ENCODE results near the gene CCDC88B.

CCDC88B gene

DNA sequence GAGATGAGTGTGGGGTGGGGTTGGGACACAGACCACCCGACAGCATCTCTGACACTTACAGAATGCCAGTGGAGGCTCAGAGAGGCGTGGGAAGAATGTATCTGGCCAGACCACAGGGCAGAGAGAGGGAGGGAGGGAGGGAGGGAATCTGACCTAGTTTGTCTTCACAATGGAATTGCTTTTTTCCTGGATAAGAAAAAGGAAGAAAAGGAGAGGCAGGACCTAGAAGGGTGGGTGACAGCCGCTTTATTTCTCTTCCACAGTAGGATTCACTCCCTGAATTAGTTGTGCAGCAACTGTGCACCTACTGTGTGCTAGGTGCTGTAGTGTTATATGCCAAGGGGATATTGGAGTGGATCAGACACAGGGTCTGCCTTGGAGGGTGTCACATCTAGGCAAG lies 45.2 kb upstream of the CCDC88B start:
- peaks cover 89% of the 10 kb centered on the region for H3K27me3 ChIP-seq (ENCODE audit: insufficient read depth, low read length, poor library complexity)
- H3K79me1 ChIP-seq (ENCODE audit: low read length), result no peaks in the 10 kb centered on the region
- H3K9ac ChIP-seq (ENCODE audit: low read length), result no peak overlapping the region
- H2BK5ac ChIP-seq (ENCODE audit: low read length), result no peak overlapping the region
- no peak for DNase-seq
- no peak overlapping the region for H4K5ac ChIP-seq (ENCODE audit: low read length)
- no peak overlapping the region for H2AK5ac ChIP-seq (ENCODE audit: low read length)
- H3K18ac ChIP-seq (ENCODE audit: low read length), result no peak overlapping the region
- no CpG with 5 or more reads among the region's 3 CpGs for WGBS (ENCODE audit: extremely low coverage, insufficient coverage, low lambda C conversion rate)
- H3K79me2 ChIP-seq (ENCODE audit: control insufficient read depth, insufficient read depth, low read length), result no peaks in the 10 kb centered on the region
- no peak overlapping the region for H2BK120ac ChIP-seq (ENCODE audit: low read depth, low read length)
- H4K8ac ChIP-seq (ENCODE audit: low read depth, low read length), result no peak overlapping the region
- no peaks in the 10 kb centered on the region for H3K4me1 ChIP-seq (ENCODE audit: control insufficient read depth, low read depth, low read length)
- H3K4me2 ChIP-seq (ENCODE audit: low read length), result no peak overlapping the region
- no peak overlapping the region for H3K56ac ChIP-seq (ENCODE audit: low read length)
- no peak overlapping the region for H3K4me3 ChIP-seq (ENCODE audit: low read length)
- H3K23ac ChIP-seq (ENCODE audit: low read length), result no peak overlapping the region
- no peak overlapping the region for H3K27ac ChIP-seq (ENCODE audit: low read depth, low read length)
- no peaks in the 10 kb centered on the region for H3K36me3 ChIP-seq (ENCODE audit: control insufficient read depth, insufficient read depth, low read length)
- no peak overlapping the region for H3K4ac ChIP-seq (ENCODE audit: low read depth, low read length)
- H2BK15ac ChIP-seq (replicated peaks; ENCODE audit: low read depth), result no peak overlapping the region

DNA sequence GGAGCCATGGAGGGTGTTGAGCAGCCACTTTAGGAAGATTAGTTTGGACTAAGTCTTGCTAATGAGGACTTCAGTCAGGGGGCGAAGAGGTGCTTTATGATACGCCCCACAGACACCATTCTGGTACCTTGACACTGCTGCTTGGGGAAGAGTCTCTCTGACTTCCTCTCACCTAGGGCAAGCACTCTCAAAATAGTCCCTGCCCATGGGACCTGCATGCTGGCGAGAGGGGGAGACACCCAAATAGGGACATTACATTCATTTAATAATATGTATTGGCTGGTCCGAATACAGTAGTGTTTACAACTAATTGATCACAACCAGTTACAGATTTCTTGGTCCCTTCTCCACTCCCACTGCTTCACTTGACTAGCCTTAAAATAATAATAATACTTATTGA lies 44.2 kb upstream of the CCDC88B start:
- H3K23ac ChIP-seq (ENCODE audit: low read length), result no peak overlapping the region
- no peaks in the 10 kb centered on the region for H3K4me1 ChIP-seq (ENCODE audit: control insufficient read depth, low read depth, low read length)
- no CpG with 5 or more reads among the region's 4 CpGs for WGBS (ENCODE audit: extremely low coverage, insufficient coverage, low lambda C conversion rate)
- H4K5ac ChIP-seq (ENCODE audit: low read length), result no peak overlapping the region
- no peak overlapping the region for H3K18ac ChIP-seq (ENCODE audit: low read length)
- H3K4me3 ChIP-seq (ENCODE audit: low read length), result no peak overlapping the region
- H3K36me3 ChIP-seq (ENCODE audit: control insufficient read depth, insufficient read depth, low read length), result no peaks in the 10 kb centered on the region
- DNase-seq, result no peak
- H4K8ac ChIP-seq (ENCODE audit: low read depth, low read length), result no peak overlapping the region
- no peak overlapping the region for H3K9ac ChIP-seq (ENCODE audit: low read length)
- peaks cover 89% of the 10 kb centered on the region for H3K27me3 ChIP-seq (ENCODE audit: insufficient read depth, low read length, poor library complexity)
- no peak overlapping the region for H2AK5ac ChIP-seq (ENCODE audit: low read length)
- no peak overlapping the region for H3K27ac ChIP-seq (ENCODE audit: low read depth, low read length)
- H2BK15ac ChIP-seq (replicated peaks; ENCODE audit: low read depth), result no peak overlapping the region
- H3K79me2 ChIP-seq (ENCODE audit: control insufficient read depth, insufficient read depth, low read length), result no peaks in the 10 kb centered on the region
- no peak overlapping the region for H2BK5ac ChIP-seq (ENCODE audit: low read length)
- H3K56ac ChIP-seq (ENCODE audit: low read length), result no peak overlapping the region
- no peak overlapping the region for H3K4ac ChIP-seq (ENCODE audit: low read depth, low read length)
- no peaks in the 10 kb centered on the region for H3K79me1 ChIP-seq (ENCODE audit: low read length)
- no peak overlapping the region for H3K4me2 ChIP-seq (ENCODE audit: low read length)
- no peak overlapping the region for H2BK120ac ChIP-seq (ENCODE audit: low read depth, low read length)

DNA sequence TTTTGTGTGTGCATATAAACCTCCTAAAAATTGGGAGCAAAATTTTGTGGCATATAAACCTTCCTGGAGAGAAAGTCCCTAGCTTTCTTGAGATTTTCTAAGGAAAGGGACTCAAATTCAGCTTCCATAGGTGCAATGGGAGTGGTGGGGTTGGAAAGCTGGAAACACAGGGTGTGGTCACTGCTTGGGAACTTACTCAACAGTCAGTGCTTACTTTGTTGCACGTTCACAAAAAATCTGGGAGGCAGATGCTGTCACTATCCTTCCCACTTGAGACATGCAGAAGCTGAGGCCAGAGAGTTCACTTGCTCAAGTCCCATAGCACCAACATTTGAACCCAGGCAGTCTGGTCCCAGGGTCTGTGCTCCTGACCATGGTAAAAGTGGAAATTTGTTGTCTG lies 43.8 kb upstream of the CCDC88B start:
- Histone ChIP-seq H3K4me1 (ENCODE audit: control insufficient read depth, low read depth, low read length) (no peaks in the 10 kb centered on the region), H3K9ac (ENCODE audit: low read length) (no peak overlapping the region), H2BK120ac (ENCODE audit: low read depth, low read length) (no peak overlapping the region), H3K27ac (ENCODE audit: low read depth, low read length) (no peak overlapping the region), H3K56ac (ENCODE audit: low read length) (no peak overlapping the region), H4K5ac (ENCODE audit: low read length) (no peak overlapping the region), H3K18ac (ENCODE audit: low read length) (no peak overlapping the region), H3K4me2 (ENCODE audit: low read length) (no peak overlapping the region), H3K27me3 (ENCODE audit: insufficient read depth, low read length, poor library complexity) (peaks cover 85% of the 10 kb centered on the region), H2AK5ac (ENCODE audit: low read length) (no peak overlapping the region), H3K23ac (ENCODE audit: low read length) (no peak overlapping the region), H3K4ac (ENCODE audit: low read depth, low read length) (no peak overlapping the region), H3K79me1 (ENCODE audit: low read length) (no peaks in the 10 kb centered on the region), H3K79me2 (ENCODE audit: control insufficient read depth, insufficient read depth, low read length) (no peaks in the 10 kb centered on the region), H2BK15ac (replicated peaks; ENCODE audit: low read depth) (no peak overlapping the region), H2BK5ac (ENCODE audit: low read length) (no peak overlapping the region), H4K8ac (ENCODE audit: low read depth, low read length) (no peak overlapping the region), H3K36me3 (ENCODE audit: control insufficient read depth, insufficient read depth, low read length) (no peaks in the 10 kb centered on the region), H3K4me3 (ENCODE audit: low read length) (no peak overlapping the region)
- no peak for DNase-seq
- no CpG with 5 or more reads among the region's 1 CpG for WGBS (ENCODE audit: extremely low coverage, insufficient coverage, low lambda C conversion rate)

DNA sequence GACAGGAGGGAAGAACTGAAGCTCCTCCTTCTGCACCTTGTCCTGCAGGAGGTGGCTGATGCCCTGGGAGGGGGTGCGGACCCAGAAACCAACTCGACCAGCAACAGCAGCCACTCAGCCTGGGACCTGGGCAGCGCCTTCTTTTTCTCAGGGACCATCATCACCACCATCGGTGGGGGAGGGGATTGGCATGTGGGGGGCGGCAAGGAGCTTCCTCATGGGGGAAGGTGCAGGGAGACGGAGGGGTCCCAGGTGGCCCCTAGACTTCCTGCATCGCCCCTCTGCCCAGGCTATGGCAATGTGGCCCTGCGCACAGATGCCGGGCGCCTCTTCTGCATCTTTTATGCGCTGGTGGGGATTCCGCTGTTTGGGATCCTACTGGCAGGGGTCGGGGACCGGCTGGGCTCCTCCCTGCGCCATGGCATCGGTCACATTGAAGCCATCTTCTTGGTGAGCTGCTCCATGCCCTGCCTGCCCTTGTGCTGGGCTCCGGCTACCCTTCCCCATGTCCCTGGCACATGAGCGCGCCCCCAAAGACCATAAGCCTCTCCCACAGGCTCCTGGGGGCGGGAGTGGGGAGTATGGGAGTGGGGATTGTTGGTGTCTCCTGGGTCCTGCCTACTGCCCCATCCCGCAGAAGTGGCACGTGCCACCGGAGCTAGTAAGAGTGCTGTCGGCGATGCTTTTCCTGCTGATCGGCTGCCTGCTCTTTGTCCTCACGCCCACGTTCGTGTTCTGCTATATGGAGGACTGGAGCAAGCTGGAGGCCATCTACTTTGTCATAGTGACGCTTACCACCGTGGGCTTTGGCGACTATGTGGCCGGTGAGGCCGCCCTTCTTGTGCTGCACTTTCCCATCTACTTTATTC lies 42.9 kb upstream of the CCDC88B start:
- H3K4me3 ChIP-seq (ENCODE audit: low read length), result no peak overlapping the region
- H4K8ac ChIP-seq (ENCODE audit: low read depth, low read length), result no peak overlapping the region
- no peak overlapping the region for H4K5ac ChIP-seq (ENCODE audit: low read length)
- no peak overlapping the region for H3K9ac ChIP-seq (ENCODE audit: low read length)
- no peak overlapping the region for H2AK5ac ChIP-seq (ENCODE audit: low read length)
- no peak overlapping the region for H2BK15ac ChIP-seq (replicated peaks; ENCODE audit: low read depth)
- no peak for DNase-seq
- H3K79me2 ChIP-seq (ENCODE audit: control insufficient read depth, insufficient read depth, low read length), result no peaks in the 10 kb centered on the region
- H3K4ac ChIP-seq (ENCODE audit: low read depth, low read length), result no peak overlapping the region
- H3K36me3 ChIP-seq (ENCODE audit: control insufficient read depth, insufficient read depth, low read length), result no peaks in the 10 kb centered on the region
- H2BK120ac ChIP-seq (ENCODE audit: low read depth, low read length), result no peak overlapping the region
- no peak overlapping the region for H3K18ac ChIP-seq (ENCODE audit: low read length)
- no peak overlapping the region for H3K4me2 ChIP-seq (ENCODE audit: low read length)
- no peaks in the 10 kb centered on the region for H3K79me1 ChIP-seq (ENCODE audit: low read length)
- no CpG with 5 or more reads among the region's 34 CpGs for WGBS (ENCODE audit: extremely low coverage, insufficient coverage, low lambda C conversion rate)
- peaks cover 77% of the 10 kb centered on the region for H3K27me3 ChIP-seq (ENCODE audit: insufficient read depth, low read length, poor library complexity)
- H2BK5ac ChIP-seq (ENCODE audit: low read length), result no peak overlapping the region
- H3K56ac ChIP-seq (ENCODE audit: low read length), result no peak overlapping the region
- no peak overlapping the region for H3K23ac ChIP-seq (ENCODE audit: low read length)
- no peak overlapping the region for H3K27ac ChIP-seq (ENCODE audit: low read depth, low read length)
- H3K4me1 ChIP-seq (ENCODE audit: control insufficient read depth, low read depth, low read length), result no peaks in the 10 kb centered on the region

DNA sequence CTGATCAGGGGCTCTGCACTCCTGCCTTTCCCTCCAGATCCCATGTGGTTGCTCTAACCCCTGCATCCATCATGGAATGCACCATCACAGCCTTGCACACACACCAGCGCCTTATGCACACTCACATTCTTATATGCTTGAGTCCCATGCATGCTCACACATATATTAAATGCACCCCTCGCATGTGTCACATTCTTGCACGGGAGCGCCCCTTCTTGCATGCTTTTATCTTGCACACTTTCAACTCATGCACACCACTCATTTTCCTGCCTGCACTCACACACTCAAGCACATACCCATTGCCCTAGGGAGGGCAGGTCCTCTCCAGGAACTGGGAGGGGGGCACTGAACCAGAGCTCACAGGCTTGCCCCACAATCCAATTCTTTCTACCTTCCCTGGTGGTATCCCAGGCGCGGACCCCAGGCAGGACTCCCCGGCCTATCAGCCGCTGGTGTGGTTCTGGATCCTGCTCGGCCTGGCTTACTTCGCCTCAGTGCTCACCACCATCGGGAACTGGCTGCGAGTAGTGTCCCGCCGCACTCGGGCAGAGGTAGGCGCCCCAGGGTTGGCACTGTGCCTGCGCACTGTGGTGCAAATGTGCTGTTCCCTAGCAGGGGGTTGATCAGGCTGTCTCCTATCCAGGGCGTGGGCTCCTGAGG lies 42.2 kb upstream of the CCDC88B start:
- H3K4me1 ChIP-seq (ENCODE audit: control insufficient read depth, low read depth, low read length), result no peaks in the 10 kb centered on the region
- no peaks in the 10 kb centered on the region for H3K79me1 ChIP-seq (ENCODE audit: low read length)
- H4K5ac ChIP-seq (ENCODE audit: low read length), result no peak overlapping the region
- H3K4me2 ChIP-seq (ENCODE audit: low read length), result no peak overlapping the region
- no peak for DNase-seq
- H2BK120ac ChIP-seq (ENCODE audit: low read depth, low read length), result no peak overlapping the region
- no peak overlapping the region for H3K4me3 ChIP-seq (ENCODE audit: low read length)
- H3K27me3 ChIP-seq (ENCODE audit: insufficient read depth, low read length, poor library complexity), result peaks cover 69% of the 10 kb centered on the region
- H3K79me2 ChIP-seq (ENCODE audit: control insufficient read depth, insufficient read depth, low read length), result no peaks in the 10 kb centered on the region
- WGBS (ENCODE audit: extremely low coverage, insufficient coverage, low lambda C conversion rate), result no CpG with 5 or more reads among the region's 18 CpGs
- no peak overlapping the region for H2AK5ac ChIP-seq (ENCODE audit: low read length)
- H4K8ac ChIP-seq (ENCODE audit: low read depth, low read length), result no peak overlapping the region
- no peak overlapping the region for H3K4ac ChIP-seq (ENCODE audit: low read depth, low read length)
- H2BK15ac ChIP-seq (replicated peaks; ENCODE audit: low read depth), result no peak overlapping the region
- no peak overlapping the region for H3K9ac ChIP-seq (ENCODE audit: low read length)
- H3K36me3 ChIP-seq (ENCODE audit: control insufficient read depth, insufficient read depth, low read length), result no peaks in the 10 kb centered on the region
- no peak overlapping the region for H3K27ac ChIP-seq (ENCODE audit: low read depth, low read length)
- no peak overlapping the region for H3K18ac ChIP-seq (ENCODE audit: low read length)
- no peak overlapping the region for H3K23ac ChIP-seq (ENCODE audit: low read length)
- no peak overlapping the region for H3K56ac ChIP-seq (ENCODE audit: low read length)
- H2BK5ac ChIP-seq (ENCODE audit: low read length), result no peak overlapping the region

Data from mesendoderm (in vitro differentiated cells).